Uterus (tissue), 4 donors: ENCODE results near the gene ZAP70. TPM values are rescaled to one million over a fixed set of nuclear protein-coding genes. Genes with fewer than 3 reads are reported as not detected.

Experiments used
- DNase-seq, 2 donors: peaks; one replicate each; pipeline ENCODE4 v3.0.0-alpha.2; 2019 to 2020
- H3K27ac ChIP-seq, 2 donors: fragments of 200-600 bp; sonication (generic); 1 replicate in 1 of 2; 2 replicates in 1 of 2; pipeline ENCODE4 v1.5.1; 2016 to 2018
- H3K27me3 ChIP-seq, 2 donors: fragments of 200-600 bp; sonication (generic); one replicate each; pipeline ENCODE4 v1.5.1; 2018 to 2019; ENCODE audit warnings: control low read depth in 1 of 2
- H3K36me3 ChIP-seq, 2 donors: fragments of 200-600 bp; sonication (generic); one replicate each; pipeline ENCODE4 v1.5.1; 2019; ENCODE audit warnings: control low read depth in 1 of 2
- H3K4me1 ChIP-seq, 2 donors: fragments of 200-600 bp; sonication (generic); one replicate each; pipeline ENCODE4 v1.5.1; 2018 to 2019; ENCODE audit warnings: control low read depth in 1 of 2
- H3K4me3 ChIP-seq, 2 donors: fragments of 200-600 bp; sonication (generic); 1 replicate in 1 of 2; 2 replicates in 1 of 2; pipeline ENCODE4 v1.5.1; 2018 to 2019; ENCODE audit warnings: mild to moderate bottlenecking in 1 of 2
- H3K9me3 ChIP-seq, 2 donors: fragments of 200-600 bp; sonication (generic); one replicate each; pipeline ENCODE4 v1.5.1; 2019; ENCODE audit warnings: control low read depth in 1 of 2
- POLR2A ChIP-seq, 2 donors: fragments of 450-650 bp; IDR thresholded peaks; one replicate each; pipeline ENCODE4 v1.6.1; 2016; ENCODE audit warnings: antibody characterized with exemption in 2 of 2, mild to moderate bottlenecking in 1 of 2, moderate library complexity in 1 of 2
- intact Hi-C: fragments of 100-400 bp; cut with DNase I; formaldehyde crosslinking; loops from one replicate; pipeline ENCODE4 v1.15.1; 2023; ENCODE audit warnings: low total_unique reads
- total RNA-seq, 4 donors: library from RNA; depleted of rRNA in 3 of 4; stranded (reverse); fragments of >200 nt in 3 of 4; gene quantifications; one replicate each; pipeline versions ENCODE4 v1.1.0 to v1.2.4, GENCODE V29; 2014 to 2023
- TF ChIP-seq, protein P1 (sequence below), 4 experiments: fragments of 200-600 bp in 2 of 4; fragments of 450-650 bp in 2 of 4; sonication (generic) in 2 of 4; IDR thresholded peaks; one replicate each; pipeline ENCODE4 v1.5.1; 2016 to 2019; ENCODE audit warnings: antibody characterized with exemption in 4 of 4, mild to moderate bottlenecking in 2 of 4, moderate library complexity in 1 of 4
- donor health status: DM: yes; HTN: yes; CAD: no.

ZAP70 gene
- total RNA-seq, 4 donors from 2014 or later: 3.3 to 11.2 (median 5.1) TPM

DNA sequence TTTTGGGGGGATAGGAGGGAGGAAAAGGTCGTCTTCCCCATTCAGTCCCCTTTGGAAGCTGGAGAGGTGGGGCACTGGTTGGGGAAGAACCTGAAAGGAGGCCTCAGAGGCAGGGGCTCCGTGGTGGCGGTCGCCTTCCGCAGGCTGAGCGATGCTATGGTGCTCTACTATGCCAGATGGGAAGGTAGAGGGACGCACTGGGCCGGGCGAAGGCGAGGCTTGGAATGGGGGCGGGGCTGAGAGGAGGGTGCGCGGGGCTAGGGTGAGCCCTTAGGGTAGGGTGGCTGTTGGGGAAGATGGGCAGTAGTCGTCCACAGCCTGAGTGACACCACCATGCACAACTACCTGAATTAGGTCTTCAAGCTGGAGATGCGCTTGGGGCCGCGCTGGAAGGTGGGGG lies 11.1 kb downstream of the ZAP70 start:
- TF ChIP-seq, protein P1, sequence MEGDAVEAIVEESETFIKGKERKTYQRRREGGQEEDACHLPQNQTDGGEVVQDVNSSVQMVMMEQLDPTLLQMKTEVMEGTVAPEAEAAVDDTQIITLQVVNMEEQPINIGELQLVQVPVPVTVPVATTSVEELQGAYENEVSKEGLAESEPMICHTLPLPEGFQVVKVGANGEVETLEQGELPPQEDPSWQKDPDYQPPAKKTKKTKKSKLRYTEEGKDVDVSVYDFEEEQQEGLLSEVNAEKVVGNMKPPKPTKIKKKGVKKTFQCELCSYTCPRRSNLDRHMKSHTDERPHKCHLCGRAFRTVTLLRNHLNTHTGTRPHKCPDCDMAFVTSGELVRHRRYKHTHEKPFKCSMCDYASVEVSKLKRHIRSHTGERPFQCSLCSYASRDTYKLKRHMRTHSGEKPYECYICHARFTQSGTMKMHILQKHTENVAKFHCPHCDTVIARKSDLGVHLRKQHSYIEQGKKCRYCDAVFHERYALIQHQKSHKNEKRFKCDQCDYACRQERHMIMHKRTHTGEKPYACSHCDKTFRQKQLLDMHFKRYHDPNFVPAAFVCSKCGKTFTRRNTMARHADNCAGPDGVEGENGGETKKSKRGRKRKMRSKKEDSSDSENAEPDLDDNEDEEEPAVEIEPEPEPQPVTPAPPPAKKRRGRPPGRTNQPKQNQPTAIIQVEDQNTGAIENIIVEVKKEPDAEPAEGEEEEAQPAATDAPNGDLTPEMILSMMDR (IDR thresholded peaks at IDR 0.05): no peak
- no peak for TF ChIP-seq POLR2A (IDR thresholded peaks at IDR 0.05)
- Histone ChIP-seq H3K27me3 (no peaks in the 10 kb centered on the region), H3K27ac (no peak overlapping the region), H3K9me3 (no peaks in the 10 kb centered on the region), H3K4me3 (no peak overlapping the region), H3K4me1 (no peaks in the 10 kb centered on the region), H3K36me3 (no peaks in the 10 kb centered on the region)
- DNase-seq: no peak
- intact Hi-C loops: no loop called here

DNA sequence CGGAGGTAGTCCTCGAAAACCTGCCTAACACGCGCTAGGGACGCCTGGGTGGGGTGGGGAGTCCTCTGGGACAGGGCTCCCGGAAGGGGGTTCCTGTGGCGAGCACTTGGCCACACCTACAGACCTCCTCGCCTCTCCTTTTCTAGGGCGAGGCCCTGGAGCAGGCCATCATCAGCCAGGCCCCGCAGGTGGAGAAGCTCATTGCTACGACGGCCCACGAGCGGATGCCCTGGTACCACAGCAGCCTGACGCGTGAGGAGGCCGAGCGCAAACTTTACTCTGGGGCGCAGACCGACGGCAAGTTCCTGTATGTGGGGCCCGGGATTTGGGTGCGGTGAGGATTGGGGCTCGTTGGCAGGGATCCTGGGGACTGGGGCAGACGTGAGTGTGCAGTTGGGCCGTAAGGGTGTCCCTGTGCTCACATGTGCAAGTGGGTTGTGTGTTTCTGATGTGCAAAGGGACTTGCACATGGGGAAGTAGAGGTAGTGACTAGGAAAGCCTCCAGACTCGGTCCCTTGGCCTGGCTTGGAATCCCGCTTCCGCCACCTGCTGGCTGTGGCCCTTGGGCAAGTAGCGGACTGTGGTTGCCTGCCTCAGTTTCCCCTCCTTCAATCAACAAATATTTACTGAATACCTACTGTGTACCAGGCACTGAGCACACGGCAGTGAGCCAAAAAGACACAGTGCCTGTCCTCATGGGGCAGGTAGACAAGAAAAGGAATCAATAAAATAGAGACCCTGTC lies 11.7 kb downstream of the ZAP70 start:
- intact Hi-C loops: no loop called here

DNA sequence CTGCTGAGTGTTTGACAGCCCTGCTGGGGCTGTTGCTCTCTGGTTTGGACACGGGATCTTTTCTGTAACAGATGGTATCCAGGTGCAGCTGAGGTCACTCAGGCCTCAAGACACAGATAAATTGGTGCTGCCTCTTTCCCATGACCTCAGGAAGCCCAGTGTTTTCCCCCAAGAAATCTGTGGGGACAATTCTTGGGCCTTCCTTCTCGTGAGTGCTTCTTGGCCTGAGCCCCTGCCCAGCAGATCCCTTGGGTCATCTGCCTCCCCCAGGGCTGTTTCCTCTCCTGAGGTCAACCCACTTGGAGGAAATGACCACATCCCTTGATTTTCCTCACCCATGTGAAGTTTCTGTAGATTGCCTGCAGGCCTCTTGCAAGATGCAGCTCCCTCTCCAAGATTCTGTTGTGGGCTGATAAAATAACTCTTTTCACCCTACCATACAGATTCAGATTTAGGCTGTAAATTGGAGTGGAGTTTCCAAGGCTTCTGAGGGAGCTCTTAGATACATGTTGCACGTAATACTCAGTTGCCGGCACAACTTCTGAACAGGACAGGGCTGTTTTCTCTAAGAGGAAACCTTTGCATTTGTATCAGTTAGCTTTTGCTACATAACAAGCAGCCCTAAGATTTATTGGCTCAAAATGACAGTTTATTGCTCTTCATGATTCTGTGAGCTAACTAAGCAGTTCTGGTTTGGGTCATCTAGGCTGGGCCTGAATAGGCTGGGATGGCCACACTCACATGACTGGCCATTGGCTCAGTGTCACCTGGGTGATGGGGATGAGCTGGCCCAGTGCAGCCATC lies 13.1 kb downstream of the ZAP70 start:
- H3K9me3 ChIP-seq: peaks cover 0 to 4% of the 10 kb centered on the region in 2 donors
- DNase-seq: no peak
- H3K4me3 ChIP-seq: no peak overlapping the region
- no peaks in the 10 kb centered on the region for H3K4me1 ChIP-seq
- H3K27me3 ChIP-seq: no peaks in the 10 kb centered on the region
- H3K27ac ChIP-seq: no peak overlapping the region
- no peak for TF ChIP-seq POLR2A (IDR thresholded peaks at IDR 0.05)
- TF ChIP-seq, protein P1 (IDR thresholded peaks at IDR 0.05): no peak
- intact Hi-C loops: no loop called here
- H3K36me3 ChIP-seq: no peaks in the 10 kb centered on the region

More for the DNA sequence above, 11.7 kb downstream of the ZAP70 start:
- Histone ChIP-seq H3K27ac (no peak overlapping the region), H3K36me3 (no peaks in the 10 kb centered on the region), H3K4me1 (no peaks in the 10 kb centered on the region), H3K9me3 (peaks cover 0 to 1% of the 10 kb centered on the region in 2 donors), H3K27me3 (no peaks in the 10 kb centered on the region), H3K4me3 (no peak overlapping the region)
- TF ChIP-seq, protein P1 (IDR thresholded peaks at IDR 0.05): no peak
- DNase-seq: no peak

DNA sequence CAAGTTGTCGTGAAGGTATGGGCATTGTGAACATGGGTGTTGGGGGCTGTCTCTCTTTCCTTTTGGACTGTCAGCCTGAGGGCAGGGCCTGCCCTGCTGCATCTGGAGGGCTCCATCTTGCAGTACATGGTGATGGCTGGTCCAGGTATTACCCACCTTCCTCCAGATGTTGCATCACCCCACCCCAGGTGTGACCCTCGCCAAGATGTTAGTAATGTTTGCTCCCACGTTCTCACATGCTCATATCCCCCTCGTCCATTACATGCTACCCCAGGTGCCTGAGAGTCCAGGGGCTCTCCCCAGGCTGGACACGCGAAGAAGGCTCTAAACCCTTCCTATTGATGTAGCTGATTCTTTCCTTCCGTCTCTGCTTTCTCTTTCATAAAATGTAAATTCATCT lies 13.9 kb downstream of the ZAP70 start:
- Histone ChIP-seq H3K4me3 (no peak overlapping the region), H3K36me3 (no peaks in the 10 kb centered on the region), H3K4me1 (no peaks in the 10 kb centered on the region), H3K9me3 (peaks cover 0 to 4% of the 10 kb centered on the region in 2 donors), H3K27ac (no peak overlapping the region), H3K27me3 (no peaks in the 10 kb centered on the region)
- intact Hi-C loops: no loop called here
- no peak for DNase-seq
- TF ChIP-seq, protein P1 (IDR thresholded peaks at IDR 0.05): no peak
- no peak for TF ChIP-seq POLR2A (IDR thresholded peaks at IDR 0.05)
